ENCODE data around the gene NDUFC2. TPM values are rescaled to one million over a fixed set of nuclear protein-coding genes. Genes with fewer than 3 reads are reported as not detected.
"Not testable (repeated sequence)": the region's sequence is repeated elsewhere in the genome, so short reads cannot be mapped to it uniquely, and the experiment has no call there.

Gene NDUFC2
- total and polyA plus RNA-seq, 7 donors: 55.9 to 246 (median 109) TPM

DNA sequence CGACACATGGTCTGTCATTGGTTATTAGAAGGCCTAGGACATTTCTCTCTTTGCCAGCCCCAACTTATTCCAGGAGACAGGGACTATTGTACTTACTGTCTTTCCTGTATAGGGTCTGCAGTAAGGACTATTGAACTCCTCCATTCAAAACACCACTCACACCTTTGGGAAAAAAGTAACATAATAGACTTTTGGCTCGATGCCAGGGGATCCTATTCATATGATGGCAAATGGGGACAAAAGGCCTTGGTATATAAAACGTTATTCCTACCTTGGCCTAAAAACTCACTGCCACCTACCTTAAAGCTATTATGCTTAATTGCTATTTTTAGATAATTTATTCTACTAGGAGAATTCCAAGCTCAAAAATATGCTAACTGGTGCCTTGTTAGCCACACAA is 6.3 kb upstream of the NDUFC2 start:
- no peak for DNase-seq
- intact Hi-C loops (cut with DNase I): no loop called here
- no peaks in the 10 kb centered on the region for H3K4me1 ChIP-seq
- H3K27me3 ChIP-seq: no peaks in the 10 kb centered on the region
- no peak overlapping the region for H3K4me3 ChIP-seq
- no peaks in the 10 kb centered on the region for H3K36me3 ChIP-seq
- TF ChIP-seq EP300 (IDR thresholded peaks at IDR 0.05): no peak
- no peak for TF ChIP-seq POLR2AphosphoS5 (IDR thresholded peaks at IDR 0.05)
- WGBS, 2 donors: 53 to 79% methylated on average over 3 of the region's 3 CpGs
- H3K9me3 ChIP-seq: no peaks in the 10 kb centered on the region
- no peak overlapping the region for H3K27ac ChIP-seq

- H3K4me3 ChIP-seq; intact Hi-C loops (cut with DNase I); H3K36me3 ChIP-seq; H3K27ac ChIP-seq; H3K4me1 ChIP-seq; H3K9me3 ChIP-seq; H3K27me3 ChIP-seq; DNase-seq: not testable (repeated sequence)
- 86 to 92% methylated on average over 8 of the region's 8 CpGs for WGBS, 2 donors
Observed at GRCh38 chr11:78084506-78084905, 4.8 kb upstream of the NDUFC2 start.

DNA sequence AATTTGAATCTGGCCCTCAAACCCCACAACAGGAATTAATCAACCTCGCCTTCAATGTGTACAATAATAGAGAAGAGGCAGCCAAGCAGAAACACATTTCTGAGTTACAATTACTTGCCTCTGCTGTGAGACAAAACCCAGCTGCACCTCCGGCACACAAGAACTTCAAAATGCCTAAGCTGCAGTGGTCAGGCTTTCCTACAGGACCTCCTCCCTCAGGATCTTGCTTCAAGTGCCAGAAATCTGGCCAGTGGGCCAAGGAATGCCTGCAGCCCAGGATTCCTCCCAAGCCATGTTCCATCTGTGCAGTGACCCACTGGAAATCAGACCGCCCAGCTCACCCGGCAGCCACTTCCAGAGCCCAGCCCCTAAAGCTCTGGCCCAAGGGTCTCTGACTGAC is 3.4 kb upstream of the NDUFC2 start:
- Histone ChIP-seq H3K9me3 (no peaks in the 10 kb centered on the region), H3K27ac (no peak overlapping the region), H3K27me3 (no peaks in the 10 kb centered on the region), H3K4me1 (peaks cover 0 to 17% (median 9%) of the 10 kb centered on the region in 4 donors), H3K4me3 (no peak overlapping the region), H3K36me3 (no peaks in the 10 kb centered on the region)
- intact Hi-C loops (cut with DNase I): no loop called here
- DNase-seq: no peak
- 71 to 84% methylated on average over 4 of the region's 4 CpGs for WGBS, 2 donors
- TF ChIP-seq CTCF (IDR thresholded peaks at IDR 0.05) (no peak), POLR2A (IDR thresholded peaks at IDR 0.05) (no peak), EP300 (IDR thresholded peaks at IDR 0.05) (no peak), POLR2AphosphoS5 (IDR thresholded peaks at IDR 0.05) (no peak)

DNA sequence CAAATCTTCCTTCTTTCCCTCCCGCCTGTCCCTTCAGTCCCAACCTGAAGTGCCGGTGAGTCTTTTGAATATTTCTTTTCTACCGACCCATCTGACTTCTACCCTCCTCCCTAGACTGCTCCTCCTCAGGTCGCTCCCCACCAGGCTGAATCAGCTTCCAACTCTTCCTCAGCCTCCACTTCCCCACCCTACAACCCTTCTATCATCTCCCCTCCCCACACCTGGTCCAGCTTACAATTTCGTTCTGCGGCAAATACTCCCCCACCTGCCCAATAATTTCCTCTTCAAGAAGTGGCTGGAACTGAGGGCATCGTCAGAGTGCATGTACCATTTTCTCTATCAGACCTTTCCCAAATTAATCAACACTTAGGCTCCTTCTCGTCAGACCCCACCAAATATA is 2.5 kb upstream of the NDUFC2 start:
- TF ChIP-seq POLR2A (IDR thresholded peaks at IDR 0.05) (no peak), POLR2AphosphoS5 (IDR thresholded peaks at IDR 0.05) (no peak), EP300 (IDR thresholded peaks at IDR 0.05) (no peak), CTCF (IDR thresholded peaks at IDR 0.05) (no peak)
- Histone ChIP-seq H3K4me1 (peaks cover 0 to 26% (median 18%) of the 10 kb centered on the region in 4 donors), H3K9me3 (no peaks in the 10 kb centered on the region), H3K36me3 (no peaks in the 10 kb centered on the region), H3K27me3 (no peaks in the 10 kb centered on the region), H3K4me3 (no peak overlapping the region), H3K27ac (no peak overlapping the region)
- DNase-seq: no peak
- intact Hi-C loops (cut with DNase I): no loop called here
- 91 to 93% methylated on average over 8 of the region's 8 CpGs for WGBS, 2 donors

DNA sequence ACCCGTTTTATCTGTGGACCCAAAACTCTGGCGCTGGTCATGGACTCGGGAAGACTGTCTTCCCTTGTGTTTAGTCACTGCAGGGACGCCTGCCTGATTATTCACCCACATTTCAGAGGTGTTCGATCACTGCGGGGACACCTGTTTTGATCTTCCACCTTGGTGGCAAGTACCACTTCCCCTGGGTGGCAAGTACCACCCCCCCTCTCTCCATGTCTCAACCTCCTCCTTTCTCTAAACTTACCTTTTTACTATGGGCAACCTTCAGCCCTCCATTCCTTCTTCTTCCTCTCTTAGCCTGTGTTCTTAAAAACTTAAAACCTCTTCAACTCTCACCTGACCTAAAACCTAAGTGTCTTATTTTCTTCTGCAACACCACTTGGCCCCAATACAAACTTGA is 1.9 kb upstream of the NDUFC2 start:
- H3K27ac ChIP-seq: no peak overlapping the region
- DNase-seq: no peak
- H3K4me3 ChIP-seq: no peak overlapping the region
- TF ChIP-seq EP300 (IDR thresholded peaks at IDR 0.05): no peak
- no peak for TF ChIP-seq POLR2AphosphoS5 (IDR thresholded peaks at IDR 0.05)
- no peak for TF ChIP-seq POLR2A (IDR thresholded peaks at IDR 0.05)
- no peak for TF ChIP-seq CTCF (IDR thresholded peaks at IDR 0.05)
- H3K4me1 ChIP-seq: peaks cover 0 to 31% (median 23%) of the 10 kb centered on the region in 4 donors
- no peaks in the 10 kb centered on the region for H3K36me3 ChIP-seq
- no peaks in the 10 kb centered on the region for H3K9me3 ChIP-seq
- H3K27me3 ChIP-seq: no peaks in the 10 kb centered on the region
- intact Hi-C loops (cut with DNase I): no loop called here
- WGBS, 2 donors: 78 to 92% methylated on average over 6 of the region's 6 CpGs

DNA sequence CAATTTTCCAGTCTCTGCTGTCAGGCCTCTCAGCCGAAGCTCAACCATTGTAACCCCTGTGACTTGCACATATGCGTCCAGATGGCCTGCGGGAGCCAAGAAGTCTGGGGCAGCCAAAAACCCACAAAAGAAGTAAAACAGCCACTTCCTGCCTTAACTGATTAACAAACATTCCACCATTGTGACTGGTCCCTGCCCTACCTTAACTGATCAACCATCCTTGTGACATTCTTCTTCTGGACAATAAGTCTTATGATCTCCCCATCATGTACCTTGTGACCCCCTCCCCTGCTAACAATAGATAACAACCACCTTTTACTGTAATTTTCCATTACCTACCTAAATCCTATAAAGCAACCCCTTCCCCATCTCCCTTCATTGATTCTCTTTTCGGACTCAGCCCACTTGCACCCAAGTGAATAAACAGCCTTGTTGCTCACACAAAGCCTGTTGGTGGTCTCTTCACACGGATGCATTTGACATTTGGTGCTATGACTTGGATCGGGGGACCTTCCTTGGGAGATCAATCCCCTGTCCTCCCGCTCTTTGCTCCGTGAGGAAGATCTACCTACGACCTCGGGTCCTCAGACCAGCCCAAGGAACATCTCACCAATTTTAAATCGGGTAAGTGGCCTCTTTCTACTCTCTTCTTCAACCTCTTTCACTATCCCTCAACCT is 1.3 kb upstream of the NDUFC2 start:
- 81 to 89% methylated on average over 11 of the region's 11 CpGs for WGBS, 2 donors
- no peak for DNase-seq
- no peaks in the 10 kb centered on the region for H3K9me3 ChIP-seq
- no peak for TF ChIP-seq CTCF (IDR thresholded peaks at IDR 0.05)
- no peak for TF ChIP-seq POLR2A (IDR thresholded peaks at IDR 0.05)
- no peak for TF ChIP-seq POLR2AphosphoS5 (IDR thresholded peaks at IDR 0.05)
- TF ChIP-seq EP300 (IDR thresholded peaks at IDR 0.05): no peak
- no peaks in the 10 kb centered on the region for H3K27me3 ChIP-seq
- intact Hi-C loops (cut with DNase I): no loop called here
- no peak overlapping the region for H3K4me3 ChIP-seq
- peaks cover 0 to 35% (median 29%) of the 10 kb centered on the region in 4 donors for H3K4me1 ChIP-seq
- no peak overlapping the region for H3K27ac ChIP-seq
- H3K36me3 ChIP-seq: no peaks in the 10 kb centered on the region

All from sigmoid colon (tissue), 7 donors.